Duodenal mucosa (tissue), 2 donors: ENCODE data around the gene MTA1.

Experiments
- H3K27ac ChIP-seq: one replicate; pipeline ENCODE4 v1.7.0; 2013; ENCODE audit warnings: low read depth, low read length
- H3K27me3 ChIP-seq, 2 donors: one replicate each; pipeline ENCODE4 v1.7.0; 2013; ENCODE audit warnings: low read length in 2 of 2, control low read depth in 1 of 2; ENCODE audit not compliant: insufficient read depth in 2 of 2, control insufficient read depth in 1 of 2
- H3K36me3 ChIP-seq, 2 donors: one replicate each; pipeline ENCODE4 v1.7.0; 2013; ENCODE audit warnings: low read length in 2 of 2, control low read depth in 1 of 2; ENCODE audit not compliant: insufficient read depth in 2 of 2, control insufficient read depth in 1 of 2
- H3K4me1 ChIP-seq, 2 donors: one replicate each; pipeline ENCODE4 v1.7.0; 2013; ENCODE audit warnings: low read length in 2 of 2, control low read depth in 1 of 2; ENCODE audit not compliant: insufficient read depth in 2 of 2, control insufficient read depth in 1 of 2
- H3K4me3 ChIP-seq, 2 donors: one replicate each; pipeline ENCODE4 v1.7.0; 2013; ENCODE audit warnings: low read length in 2 of 2, low read depth in 1 of 2
- H3K9ac ChIP-seq, 2 donors: one replicate each; pipeline ENCODE4 v1.7.0; 2013; ENCODE audit warnings: low read length in 2 of 2, low read depth in 1 of 2
- H3K9me3 ChIP-seq, 2 donors: one replicate each; pipeline ENCODE4 v1.7.0; 2013; ENCODE audit warnings: low read length in 2 of 2, control low read depth in 1 of 2; ENCODE audit not compliant: control insufficient read depth in 1 of 2

Gene MTA1

DNA sequence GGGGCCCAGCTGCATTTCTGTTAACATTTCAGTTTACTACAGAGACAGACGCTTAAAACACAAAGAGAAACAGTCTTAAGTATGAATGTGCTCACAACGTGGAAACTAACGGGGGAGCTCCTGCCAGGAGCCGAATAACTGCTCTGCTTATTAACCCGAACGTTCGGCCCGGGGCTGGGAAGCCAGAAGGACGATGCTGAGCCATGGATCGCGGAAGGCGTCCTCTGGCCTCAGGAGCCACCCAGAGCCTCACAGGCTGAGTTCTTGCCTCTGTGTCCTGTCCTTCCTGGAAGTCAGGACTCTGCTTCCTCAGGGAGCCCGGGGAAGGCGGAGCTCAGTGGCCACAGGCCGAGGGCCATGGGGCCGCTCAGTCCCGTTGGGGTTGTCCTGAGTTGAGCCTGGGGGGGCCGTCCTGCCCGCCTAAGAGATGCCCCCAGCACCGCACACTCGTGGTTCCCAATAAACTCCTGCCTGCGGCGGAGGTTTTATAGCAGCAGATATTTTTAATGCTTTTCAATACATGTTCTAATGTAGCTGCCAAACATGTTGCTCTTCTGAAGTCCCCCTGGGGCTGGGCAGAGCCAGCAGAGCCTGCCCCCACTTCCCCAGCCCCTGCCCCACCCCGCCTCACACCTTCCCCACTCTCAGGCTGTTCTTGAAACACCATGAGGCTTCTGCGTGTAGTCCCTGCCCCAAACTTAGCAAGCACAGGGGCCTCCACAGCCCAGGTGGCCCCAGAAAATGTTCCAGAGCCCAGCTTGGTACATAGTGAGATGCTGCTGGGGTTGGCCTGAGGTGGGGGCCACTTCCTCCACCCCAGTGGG lies 24.7 kb upstream of the MTA1 start:
- Histone ChIP-seq H3K27ac (no peak overlapping the region), H3K36me3 (peaks cover 0 to 4% of the 10 kb centered on the region in 2 donors), H3K9me3 (no peaks in the 10 kb centered on the region), H3K4me1 (peaks cover 16 to 18% of the 10 kb centered on the region in 2 donors), H3K4me3 (no peak overlapping the region), H3K9ac (no peak overlapping the region), H3K27me3 (no peaks in the 10 kb centered on the region)

DNA sequence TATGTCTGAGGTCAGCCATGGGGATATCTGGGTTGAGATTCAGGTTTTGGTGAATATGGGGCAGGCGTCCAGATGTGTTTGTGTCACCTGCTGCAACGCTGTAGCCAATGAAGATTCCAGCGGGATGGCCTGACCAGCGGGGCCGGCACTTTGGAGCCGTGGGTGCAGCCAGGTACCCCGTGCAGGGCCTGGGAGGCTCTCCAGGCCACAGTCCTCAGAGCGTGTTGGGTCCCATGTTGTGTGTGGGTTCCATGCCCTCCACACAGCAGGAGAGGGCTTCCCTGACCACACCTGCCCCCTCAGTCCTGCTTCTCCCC lies 24.1 kb upstream of the MTA1 start:
- Histone ChIP-seq H3K9ac (no peak overlapping the region), H3K36me3 (peaks cover 0 to 8% of the 10 kb centered on the region in 2 donors), H3K4me1 (peaks cover 17 to 18% of the 10 kb centered on the region in 2 donors), H3K27me3 (no peaks in the 10 kb centered on the region), H3K4me3 (no peak overlapping the region), H3K9me3 (no peaks in the 10 kb centered on the region), H3K27ac (no peak overlapping the region)

DNA sequence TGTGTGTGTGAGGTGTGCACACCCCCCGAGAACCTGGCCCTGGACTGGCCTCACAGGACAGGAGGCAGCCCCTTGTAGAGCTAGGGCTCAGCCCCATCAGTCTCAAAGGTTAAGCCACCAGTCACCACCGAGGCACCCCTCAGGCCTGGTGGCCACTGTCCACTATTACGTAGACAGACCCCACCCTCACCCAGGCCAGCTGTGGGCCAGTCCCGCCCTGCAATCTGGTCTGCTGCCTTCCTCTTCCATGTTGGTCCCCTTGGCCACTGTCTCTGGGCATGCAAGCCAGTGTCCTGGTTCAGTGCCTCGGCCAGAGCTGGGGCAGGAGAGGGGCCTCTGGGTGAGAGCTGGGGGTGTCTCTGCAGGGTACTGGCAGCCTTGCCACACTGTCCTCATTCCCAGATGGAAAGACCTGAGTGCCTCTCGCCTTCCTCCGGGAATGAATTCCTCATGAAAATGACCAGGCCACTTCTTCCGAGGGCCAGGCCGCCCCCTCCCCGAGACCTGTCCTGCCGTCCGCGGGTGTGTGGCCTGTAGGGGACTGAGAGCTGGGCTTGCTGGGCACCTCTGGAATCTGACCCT lies 22.2 kb upstream of the MTA1 start:
- Histone ChIP-seq H3K27ac (no peak overlapping the region), H3K36me3 (peaks cover 4 to 14% of the 10 kb centered on the region in 2 donors), H3K9ac (peak overlapping the region; percentile 60 to 80), H3K4me1 (peaks cover 17 to 18% of the 10 kb centered on the region in 2 donors), H3K27me3 (no peaks in the 10 kb centered on the region), H3K9me3 (no peaks in the 10 kb centered on the region), H3K4me3 (peak overlapping the region; percentile 63 to 76)

DNA sequence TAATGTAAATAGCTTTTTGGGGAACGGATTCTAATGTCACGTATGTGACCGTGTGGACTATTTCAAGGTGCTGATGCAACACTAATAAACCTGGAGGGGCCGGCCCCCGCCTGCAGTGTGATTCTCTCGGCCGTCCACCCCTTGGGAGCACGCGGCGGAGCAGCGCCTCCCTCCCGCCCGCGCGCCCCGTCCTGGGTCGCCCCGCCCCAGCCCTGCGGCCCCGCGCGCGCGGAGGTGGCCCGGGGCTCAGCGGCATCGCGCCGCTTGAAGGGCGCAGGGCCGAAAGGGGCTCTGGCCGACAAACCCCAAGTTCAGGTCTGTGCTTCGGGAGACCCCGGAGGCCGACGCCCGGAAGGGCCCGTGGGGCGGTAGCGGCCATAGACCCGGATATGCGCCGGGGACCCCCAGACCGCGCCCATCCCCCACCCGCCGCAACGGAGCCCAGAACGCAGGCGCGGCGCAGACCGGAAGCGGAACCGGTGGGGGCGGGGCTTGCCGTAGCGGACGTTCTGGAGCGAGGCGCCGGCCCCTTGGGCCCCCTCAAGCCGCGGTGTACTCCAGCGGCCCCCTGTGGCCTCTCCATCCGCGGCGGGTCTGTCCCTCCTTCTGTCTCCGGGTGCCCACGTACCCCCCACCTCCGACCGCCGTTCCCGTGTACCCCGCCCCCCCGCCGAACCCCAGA lies 21.4 kb upstream of the MTA1 start, which contains the start of gene TEX22:
Gene TEX22 (plus strand): TSS at position 495 of the 682 bp plus-strand sequence. CDS start 803 bp downstream, outside the sequence.
- H3K4me3 ChIP-seq = peak within 1 kb of the TSS; percentile 63 to 76
- H3K9ac ChIP-seq = peak within 1 kb of the TSS; percentile 67 to 80
- H3K4me1 ChIP-seq = peaks cover 17 to 18% of the 10 kb centered on the region in 2 donors
- no peaks in the 10 kb centered on the region for H3K27me3 ChIP-seq
- peaks cover 4 to 11% of the 10 kb centered on the region in 2 donors for H3K36me3 ChIP-seq
- H3K27ac ChIP-seq = peak within 1 kb of the TSS; percentile 66
- H3K9me3 ChIP-seq = no peaks in the 10 kb centered on the region

DNA sequence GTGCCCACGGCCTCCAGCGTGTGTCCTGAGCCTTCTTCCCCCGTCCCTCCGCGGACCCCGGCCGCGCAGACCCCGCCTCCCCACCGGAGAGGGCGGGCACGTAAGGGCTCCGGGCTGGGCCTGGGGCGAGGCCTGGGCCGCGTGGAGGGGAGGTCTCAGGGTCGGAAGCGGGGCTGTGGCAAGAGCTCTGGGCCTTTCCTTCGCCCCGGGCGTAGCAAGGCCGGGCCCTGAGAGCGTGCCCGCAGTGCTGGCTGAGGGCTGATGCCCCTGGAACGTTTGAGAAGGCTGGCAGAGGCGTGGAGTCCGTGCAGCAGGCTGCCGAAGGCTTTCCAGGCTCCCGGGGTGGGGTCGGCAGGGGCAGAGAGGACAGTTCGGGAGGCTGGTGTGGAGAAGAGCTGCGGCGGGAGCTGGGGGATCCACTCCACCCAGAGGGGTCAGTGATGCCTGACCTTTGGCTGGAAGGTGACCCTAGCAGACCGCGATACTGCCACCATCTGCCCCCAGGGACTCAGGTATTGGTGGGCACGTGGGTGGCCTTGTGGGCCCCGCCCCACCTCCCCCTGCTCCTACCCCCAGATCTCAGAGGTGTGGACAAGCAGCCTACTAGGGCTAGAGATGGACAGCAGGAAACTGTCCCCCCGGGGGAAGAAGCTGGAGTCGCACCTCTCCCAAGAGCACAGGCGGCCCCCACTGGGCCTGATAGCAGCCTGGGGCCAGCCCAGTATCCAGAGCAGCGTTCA lies 20.7 kb upstream of the MTA1 start:
- no peak overlapping the region for H3K27ac ChIP-seq
- peaks cover 4 to 9% of the 10 kb centered on the region in 2 donors for H3K36me3 ChIP-seq
- H3K9ac ChIP-seq = peak overlapping the region; percentile 67 to 80
- no peaks in the 10 kb centered on the region for H3K9me3 ChIP-seq
- H3K4me1 ChIP-seq = peaks cover 17 to 18% of the 10 kb centered on the region in 2 donors
- peak overlapping the region; percentile 63 to 76 for H3K4me3 ChIP-seq
- H3K27me3 ChIP-seq = no peaks in the 10 kb centered on the region

DNA sequence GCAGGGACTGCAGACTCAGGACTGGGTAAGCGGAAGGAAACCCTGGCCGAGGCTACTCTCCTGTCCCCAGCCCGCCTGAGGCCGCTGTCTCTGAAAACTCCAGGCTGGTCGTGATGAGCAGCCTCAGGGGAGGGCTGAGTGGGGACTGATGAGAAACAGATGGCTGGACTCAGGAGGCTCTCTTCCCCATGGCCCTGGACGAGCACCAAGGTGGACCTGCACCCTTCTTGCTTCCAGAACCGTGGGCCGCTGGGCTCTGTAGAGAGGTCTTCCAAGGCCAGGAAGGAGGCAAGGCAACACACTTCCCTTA lies 20.2 kb upstream of the MTA1 start:
- Histone ChIP-seq H3K27me3 (no peaks in the 10 kb centered on the region), H3K36me3 (peaks cover 4 to 9% of the 10 kb centered on the region in 2 donors), H3K4me1 (peaks cover 17 to 18% of the 10 kb centered on the region in 2 donors), H3K9me3 (peaks cover 0 to 4% of the 10 kb centered on the region in 2 donors), H3K4me3 (peak overlapping the region; percentile 63 to 76), H3K9ac (peak overlapping the region in 1 of 2 donors; percentile 80), H3K27ac (no peak overlapping the region)

DNA sequence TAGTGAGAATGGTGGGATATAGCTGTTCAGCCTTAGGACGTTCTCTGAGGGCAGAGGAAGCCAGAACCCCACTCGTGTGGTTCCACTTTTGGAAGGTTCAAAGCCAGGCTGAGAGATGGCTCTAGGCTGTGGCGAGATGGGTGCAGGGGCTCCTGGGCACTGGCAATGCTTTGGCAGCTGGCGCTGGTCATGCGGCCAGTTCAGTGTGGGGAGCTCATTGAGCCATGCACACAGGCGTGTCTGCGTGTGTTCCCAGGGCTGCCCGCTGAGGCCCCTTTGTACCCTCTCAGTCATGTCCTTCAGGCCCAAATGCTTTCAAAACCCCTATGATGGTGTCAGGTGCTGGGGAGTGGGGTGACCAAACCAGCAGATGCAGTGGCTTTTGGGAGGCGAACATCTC lies 19.6 kb upstream of the MTA1 start:
- no peak overlapping the region for H3K27ac ChIP-seq
- H3K27me3 ChIP-seq = no peaks in the 10 kb centered on the region
- peaks cover 4 to 9% of the 10 kb centered on the region in 2 donors for H3K36me3 ChIP-seq
- H3K9me3 ChIP-seq = peaks cover 0 to 4% of the 10 kb centered on the region in 2 donors
- H3K4me1 ChIP-seq = peaks cover 17 to 18% of the 10 kb centered on the region in 2 donors
- H3K9ac ChIP-seq = no peak overlapping the region
- H3K4me3 ChIP-seq = no peak overlapping the region

DNA sequence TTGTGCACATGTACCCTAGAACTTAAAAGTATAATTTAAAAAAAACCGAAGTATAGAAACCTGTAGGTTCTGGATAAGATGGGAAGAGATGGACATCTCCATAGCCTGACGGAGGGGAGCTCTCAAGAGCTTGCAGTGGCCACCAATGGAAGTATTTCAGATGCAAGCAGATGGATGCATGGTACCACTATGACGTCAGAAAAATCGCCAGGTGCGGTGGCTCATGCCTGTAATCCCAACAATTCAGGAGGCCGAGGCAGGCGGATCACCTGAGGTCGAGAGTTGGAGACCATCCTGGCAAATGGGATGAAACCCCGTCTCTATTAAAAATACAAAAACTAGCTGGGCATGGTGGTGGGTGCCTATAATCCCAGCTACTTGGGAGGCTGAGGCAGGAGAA lies 17.9 kb upstream of the MTA1 start:
- Histone ChIP-seq H3K9me3 (peaks cover 0 to 4% of the 10 kb centered on the region in 2 donors), H3K27ac (no peak overlapping the region), H3K36me3 (peaks cover 4 to 9% of the 10 kb centered on the region in 2 donors), H3K27me3 (no peaks in the 10 kb centered on the region), H3K4me3 (no peak overlapping the region), H3K9ac (no peak overlapping the region), H3K4me1 (peaks cover 17 to 18% of the 10 kb centered on the region in 2 donors)

DNA sequence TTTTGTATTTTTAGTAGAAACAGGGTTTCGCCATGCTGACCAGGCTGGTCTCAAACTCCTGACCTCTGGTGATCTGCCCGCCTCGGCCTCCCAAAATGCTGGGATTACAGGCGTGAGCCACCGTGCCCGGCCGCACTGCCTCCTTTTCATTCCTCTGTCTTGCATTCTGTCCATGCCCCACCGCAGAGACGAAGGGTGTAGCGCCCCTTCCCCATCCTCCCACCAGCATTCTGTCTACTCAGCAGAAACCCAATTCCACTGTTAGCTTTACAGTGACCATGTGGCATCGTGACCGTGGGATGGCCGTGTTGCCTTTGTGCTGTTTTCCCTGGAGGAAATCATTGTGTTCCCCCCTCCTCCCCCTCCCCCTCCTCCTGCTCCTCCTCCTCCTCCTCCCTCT lies 11.0 kb upstream of the MTA1 start:
- Histone ChIP-seq H3K9me3 (peaks cover 0 to 4% of the 10 kb centered on the region in 2 donors), H3K9ac (no peak overlapping the region), H3K4me1 (peaks cover 9% of the 10 kb centered on the region in 2 donors), H3K36me3 (no peaks in the 10 kb centered on the region), H3K27me3 (peaks cover 10 to 20% of the 10 kb centered on the region in 2 donors), H3K4me3 (no peak overlapping the region), H3K27ac (no peak overlapping the region)
